NCI-H460 (cell line): ENCODE results near the gene KCNJ5. TPM values are rescaled to one million over a fixed set of nuclear protein-coding genes. Genes with fewer than 3 reads are reported as not detected.

Source experiments
- DNase-seq: peaks from one replicate; pipeline ENCODE4 v3.0.0-alpha.2; 2016; ENCODE audit warnings: low read depth; ENCODE audit errors: extremely low read depth
- total RNA-seq: library from RNA; depleted of rRNA; stranded (reverse); fragments of >200 nt; shearing (Covaris generic); gene quantifications from 2 replicates; pipeline ENCODE4 v1.2.3, GENCODE V29; 2014

Gene KCNJ5
- total RNA-seq, 1 experiment from 2014 or later: not detected

DNA sequence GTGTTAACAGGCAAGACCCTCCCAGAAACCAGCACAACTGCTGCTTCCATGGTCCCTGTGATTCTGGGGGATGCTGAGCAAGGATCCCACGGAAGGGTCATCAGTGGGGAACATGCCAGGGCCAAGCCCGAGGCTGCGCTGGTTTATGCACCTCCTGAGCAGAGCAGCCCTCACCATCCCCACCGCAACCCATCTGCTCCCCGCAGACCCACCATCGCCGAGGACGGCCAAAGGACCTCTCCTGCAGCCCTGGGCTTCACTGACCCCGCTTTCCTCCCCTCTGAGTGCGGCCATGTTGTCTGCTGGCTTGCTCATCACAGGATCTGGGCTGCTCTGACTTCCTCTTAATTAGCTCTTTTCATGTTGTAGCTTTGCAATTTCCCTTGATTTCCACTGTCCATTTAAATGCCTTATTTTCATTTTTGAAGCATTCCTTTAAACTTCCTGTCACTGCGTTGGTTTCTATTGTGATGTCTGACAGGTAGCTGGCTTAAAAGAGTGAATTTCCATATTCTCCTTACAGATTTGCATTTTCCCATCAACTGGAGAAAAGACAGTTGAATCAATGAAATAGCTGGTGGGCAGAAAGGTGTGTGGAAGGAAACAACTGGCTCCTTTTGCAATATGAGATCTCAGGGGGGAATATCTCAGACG lies 36.7 kb downstream of the KCNJ5 start:
- DNase-seq: no peak

DNA sequence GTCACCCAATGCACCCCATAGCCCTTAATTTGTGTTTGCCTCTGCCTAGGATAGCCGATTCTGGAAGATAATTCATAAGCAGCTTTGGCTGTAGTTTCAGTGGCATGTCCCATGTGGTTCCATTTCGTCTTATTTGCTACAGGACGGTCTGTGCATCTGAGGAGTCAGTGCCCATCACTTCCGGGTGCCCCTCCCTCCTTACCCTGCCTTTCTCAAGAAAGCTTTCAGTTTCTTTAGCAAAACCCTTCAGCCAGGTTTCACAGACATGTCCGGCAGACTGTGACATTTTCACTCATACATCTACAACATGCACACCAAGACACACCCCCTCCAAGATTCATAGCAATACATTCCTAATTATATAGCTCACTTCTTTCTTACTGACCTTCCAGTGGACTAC lies 37.2 kb downstream of the KCNJ5 start:
- no peak for DNase-seq

DNA sequence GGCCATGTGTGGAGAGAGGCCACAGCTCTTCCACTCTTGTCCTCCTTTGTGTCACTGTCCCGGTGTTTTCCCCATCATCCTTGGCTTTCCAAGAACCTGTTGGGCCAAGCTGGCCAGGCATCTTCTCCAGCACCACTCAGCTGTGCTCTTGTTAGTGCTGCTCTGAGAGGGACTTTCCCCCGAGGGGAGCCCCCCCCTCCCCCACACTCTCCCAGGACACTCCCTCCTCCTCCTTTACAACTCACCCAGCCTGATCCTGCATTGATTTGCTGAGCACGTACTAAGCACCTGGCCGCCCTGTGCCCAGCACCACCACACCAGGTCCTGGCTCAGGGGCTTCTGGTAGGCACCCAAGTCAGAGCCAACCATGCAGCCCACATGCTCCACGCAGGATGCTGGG lies 38.3 kb downstream of the KCNJ5 start:
- DNase-seq: no peak

DNA sequence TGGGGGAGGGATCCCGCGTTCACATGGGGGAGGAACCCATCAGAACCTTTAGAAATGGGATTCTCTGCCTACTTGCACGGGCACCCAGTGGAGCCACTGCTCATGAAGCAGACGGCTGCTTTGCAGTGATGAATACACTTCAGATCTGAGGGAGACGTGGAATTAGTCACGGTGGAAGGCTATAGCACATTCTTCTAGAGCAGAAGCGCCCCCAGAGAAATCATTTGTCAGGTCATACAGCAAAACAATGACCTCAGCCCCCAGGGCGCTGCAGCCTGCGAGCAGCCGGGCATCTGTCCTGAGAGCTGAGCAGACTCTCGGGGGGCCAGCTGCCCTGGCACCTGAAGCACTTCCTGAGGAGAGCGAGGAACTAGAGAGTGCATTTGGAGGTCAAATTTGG lies 38.8 kb downstream of the KCNJ5 start:
- no peak for DNase-seq

DNA sequence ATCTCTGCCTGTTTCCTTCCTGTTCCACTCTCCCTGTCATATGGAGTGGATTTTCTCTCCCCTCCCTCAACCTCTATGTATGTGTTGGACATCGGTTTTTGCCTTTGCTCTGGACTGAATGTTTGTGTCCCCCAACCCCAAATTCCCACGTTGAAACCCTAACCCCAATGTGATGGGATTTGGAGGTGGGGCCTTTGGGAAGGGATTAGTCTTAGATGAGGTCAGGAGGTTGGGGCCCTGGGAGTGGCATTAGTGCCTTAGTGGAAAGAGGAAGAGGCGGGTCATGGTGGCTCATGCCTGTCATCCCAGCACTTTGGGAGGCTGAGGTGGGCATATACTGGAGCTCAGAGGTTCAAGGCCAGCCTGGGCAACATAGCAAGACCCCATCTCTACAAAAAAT lies 39.9 kb downstream of the KCNJ5 start:
- DNase-seq: no peak

DNA sequence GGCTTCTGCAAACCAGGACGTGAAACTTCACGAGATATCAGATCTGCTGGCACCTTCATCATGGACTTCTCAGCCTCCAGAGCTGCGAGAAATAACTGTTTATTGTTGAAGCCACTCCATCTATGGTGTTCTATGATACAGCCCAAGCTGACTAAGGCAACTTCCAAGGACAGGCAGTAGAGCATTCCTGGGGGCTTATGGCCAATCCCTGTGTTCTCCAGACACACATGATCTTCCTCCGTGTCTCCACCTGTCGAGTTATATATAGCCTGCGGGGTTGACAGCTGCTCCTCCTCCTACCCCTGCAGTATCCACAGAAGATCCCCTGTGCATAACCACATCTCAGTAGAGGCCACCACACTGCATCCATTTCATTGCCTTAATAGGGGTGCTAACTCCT lies 40.5 kb downstream of the KCNJ5 start:
- no peak for DNase-seq

DNA sequence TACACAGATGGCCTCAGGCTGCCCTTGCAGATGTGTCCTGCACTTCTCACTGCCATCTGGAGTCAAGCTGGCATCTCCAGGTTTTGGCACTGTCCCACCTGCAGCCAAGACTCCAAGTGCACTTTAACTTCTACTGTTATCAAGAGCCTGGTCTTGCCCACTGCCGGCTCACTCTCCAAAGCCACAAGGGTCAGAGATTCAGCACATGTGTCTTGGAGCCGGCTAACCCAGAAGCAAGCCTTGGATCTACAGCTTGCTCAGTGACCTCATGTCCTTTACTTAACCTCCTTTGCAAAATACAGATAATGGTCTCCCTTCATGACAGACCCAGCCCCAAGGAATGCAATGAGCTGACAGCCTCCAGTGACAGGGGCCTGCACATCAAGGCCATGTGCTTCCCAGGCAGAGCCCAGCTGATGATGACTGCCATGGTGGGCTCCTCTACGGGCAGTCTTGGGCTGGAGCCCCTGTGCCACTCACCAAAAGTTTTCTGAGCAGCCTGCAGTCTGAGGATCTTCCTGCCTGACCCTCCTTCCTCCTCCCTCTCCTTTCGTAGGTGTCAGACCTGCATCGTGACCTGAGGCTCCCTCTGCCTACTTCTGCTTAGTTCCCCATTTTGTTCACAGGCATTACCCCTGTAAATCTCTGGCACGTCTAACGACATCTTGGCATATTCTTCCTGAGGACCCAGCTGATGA lies 42.5 kb downstream of the KCNJ5 start:
- no peak for DNase-seq

DNA sequence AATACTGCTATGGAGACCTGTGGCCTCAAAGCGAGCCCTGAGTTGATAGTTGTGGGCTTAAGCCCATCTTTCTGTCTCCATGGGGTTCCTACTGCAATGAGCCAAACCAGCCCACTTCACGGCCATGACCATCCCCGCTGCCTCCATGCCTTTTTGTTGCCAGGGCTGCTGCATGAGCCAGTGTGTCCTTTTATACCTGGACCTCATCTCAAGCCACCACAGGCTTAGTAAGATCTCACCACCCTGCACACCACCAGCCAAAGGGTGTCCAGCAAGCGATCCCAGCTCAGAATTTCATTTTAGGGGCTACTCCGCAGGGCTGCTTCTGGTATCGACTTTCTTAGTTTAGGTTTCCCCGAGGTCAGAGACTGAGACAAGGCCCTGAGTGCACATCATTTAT lies 43.2 kb downstream of the KCNJ5 start:
- DNase-seq: no peak

DNA sequence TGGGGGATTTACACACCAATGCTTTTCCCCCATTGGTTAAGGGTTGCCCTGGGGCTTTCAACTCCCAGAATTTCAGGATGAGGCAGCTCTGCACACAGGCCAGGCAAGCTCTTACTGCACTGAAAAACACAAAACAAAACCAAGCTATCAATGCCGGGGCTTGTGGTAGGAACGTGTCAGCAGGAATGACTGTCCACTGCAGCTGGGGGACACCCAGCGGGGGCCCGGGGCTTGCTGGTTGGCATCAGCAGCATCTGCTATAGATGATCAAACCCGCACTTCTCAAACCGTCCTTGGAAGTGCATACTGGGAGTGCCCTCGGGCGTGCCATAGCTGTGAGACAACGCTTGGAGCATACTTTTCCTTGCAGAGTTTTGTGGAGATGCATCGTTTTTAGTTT lies 43.8 kb downstream of the KCNJ5 start:
- DNase-seq: no peak

DNA sequence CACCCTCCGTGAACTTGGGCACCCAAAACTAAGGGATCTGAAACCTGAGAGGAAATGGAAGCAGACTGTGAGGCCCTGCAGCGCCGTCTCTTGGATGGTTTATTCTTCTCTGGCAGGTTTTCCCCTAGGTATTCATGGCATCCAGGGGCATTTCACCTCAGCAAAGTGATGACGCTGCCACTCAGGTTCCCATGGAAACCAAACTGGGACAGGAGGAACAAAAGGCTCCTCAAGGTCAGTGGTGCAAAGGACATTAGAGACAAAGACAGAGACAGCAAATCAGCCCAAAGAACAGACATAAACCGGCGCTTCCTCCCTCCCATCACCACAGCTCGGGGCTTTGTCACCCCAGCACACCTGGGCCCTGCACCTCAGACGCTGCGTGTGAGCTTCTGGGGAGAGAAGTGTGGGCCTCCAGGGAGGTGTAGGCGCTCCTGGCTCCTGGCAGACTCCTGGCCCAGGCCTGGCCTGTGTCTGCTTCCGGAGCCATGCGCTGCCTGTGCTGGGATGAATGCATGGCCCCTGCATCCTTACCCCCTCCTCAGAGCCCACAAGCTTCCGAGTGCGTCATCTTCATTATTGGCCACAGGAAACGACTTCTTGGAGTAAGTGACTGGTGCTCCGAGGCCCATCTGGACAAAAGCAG lies 45.6 kb downstream of the KCNJ5 start:
- DNase-seq: no peak

DNA sequence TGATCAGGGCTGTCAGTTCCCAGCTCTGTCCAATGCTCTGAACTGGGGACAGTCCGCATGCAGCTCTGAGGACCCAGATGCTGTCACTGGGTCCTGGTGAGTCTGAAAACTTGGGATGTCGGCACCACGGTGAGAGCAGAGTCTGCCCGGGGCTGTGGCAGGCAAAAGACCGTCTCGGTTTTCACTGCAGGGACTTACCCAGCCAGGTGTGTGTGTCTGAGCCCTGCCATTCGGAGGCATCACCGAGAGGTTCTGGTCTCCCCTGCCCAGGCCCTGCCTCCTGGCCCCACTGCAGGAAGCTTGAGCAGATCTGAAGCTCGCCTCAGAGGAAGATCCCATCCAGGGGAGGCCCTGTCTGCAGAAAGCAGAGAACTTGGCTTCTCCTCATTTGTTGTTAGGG lies 46.3 kb downstream of the KCNJ5 start:
- no peak for DNase-seq

DNA sequence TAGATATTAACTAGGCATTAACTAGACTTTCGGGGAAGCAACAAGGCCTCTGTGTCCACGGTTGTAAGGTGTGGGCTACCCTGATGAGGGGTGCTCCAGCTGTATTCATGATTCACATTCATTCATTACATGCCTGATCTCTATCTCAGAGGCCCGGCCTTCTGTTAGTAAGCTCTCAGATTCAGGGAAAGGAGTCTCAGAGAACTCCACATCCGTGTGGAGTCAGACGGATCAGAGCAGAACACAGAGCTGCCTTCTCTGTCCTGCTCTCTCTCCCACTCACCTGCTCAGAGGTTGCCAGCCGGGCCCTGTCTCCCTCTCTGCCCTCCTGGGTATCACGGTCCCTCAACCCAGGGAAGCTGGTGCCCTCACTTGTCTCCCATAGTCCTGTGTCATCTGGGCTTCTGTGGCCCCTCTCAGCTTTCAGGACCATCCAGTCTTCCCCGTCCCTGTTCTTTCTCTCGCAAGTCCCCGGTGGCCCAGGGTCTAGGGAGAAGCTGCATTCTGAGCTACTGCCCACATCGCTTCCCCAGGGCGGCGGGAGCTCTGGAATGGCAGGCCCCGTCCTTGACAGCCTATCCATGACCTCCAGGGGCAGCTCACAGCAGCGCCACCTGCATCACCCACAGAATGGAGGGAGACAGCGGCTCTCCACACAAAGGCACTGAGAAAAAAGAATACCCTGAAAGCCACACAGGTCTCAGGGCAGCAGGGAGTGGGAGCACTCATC lies 47.2 kb downstream of the KCNJ5 start:
- no peak for DNase-seq

DNA sequence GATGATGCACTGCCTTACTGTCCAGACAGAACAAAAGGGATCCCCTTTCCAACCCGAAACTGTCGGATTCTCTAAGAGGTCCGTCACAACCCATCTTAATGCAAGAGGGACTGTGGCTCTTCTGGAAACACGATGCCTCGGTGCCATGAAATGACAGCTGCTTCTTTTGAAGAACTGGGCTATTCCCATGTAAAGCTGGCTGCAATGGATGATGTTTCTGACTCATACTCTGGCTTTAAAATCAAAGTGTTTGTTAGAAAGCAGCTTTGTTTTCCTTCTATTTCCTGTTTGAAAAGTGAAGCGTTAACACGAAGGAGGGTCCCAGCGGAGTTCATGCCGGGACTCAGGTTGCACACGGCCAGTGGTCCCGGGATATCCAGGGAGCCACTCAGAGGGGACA lies 48.4 kb downstream of the KCNJ5 start:
- no peak for DNase-seq

DNA sequence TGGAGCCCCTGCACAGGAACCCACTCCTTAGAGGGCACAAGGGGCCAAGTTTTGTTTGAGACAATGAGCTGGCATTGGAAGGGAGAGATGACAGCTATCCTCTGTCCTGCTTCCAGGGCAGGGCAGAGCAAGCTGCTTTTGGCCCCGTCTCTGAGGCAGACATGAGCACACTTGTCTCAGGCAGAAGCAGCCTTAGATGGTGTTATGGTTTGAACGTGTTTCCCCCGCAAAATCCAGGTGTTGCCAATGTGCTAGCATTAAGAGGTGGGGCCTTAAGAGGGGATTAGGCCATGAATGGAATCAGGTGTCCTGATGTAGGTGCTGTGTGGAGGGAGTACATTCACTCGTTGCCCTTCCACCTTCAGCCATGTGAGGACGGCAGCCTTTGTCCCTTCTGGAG lies 49.0 kb downstream of the KCNJ5 start:
- no peak for DNase-seq

DNA sequence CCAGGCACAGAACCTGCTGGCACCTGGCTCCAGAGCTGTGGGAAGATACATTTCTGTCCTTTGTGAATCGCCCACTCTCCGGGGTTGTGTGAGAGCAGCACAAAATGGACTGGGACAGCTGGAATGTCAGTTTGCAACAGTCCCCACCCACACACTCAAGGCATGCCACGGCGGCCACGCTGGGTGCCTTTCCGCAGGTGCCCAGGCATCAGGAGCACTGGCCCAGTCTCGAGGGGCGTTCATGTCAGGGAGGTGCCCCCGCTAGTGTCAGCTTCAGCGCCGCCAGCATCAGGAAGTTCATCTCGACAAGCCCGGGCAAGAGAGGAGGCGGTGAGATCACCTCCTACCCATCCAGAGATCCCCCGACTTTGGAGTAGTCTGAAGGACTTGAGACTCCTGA lies 49.4 kb downstream of the KCNJ5 start:
- DNase-seq: no peak

DNA sequence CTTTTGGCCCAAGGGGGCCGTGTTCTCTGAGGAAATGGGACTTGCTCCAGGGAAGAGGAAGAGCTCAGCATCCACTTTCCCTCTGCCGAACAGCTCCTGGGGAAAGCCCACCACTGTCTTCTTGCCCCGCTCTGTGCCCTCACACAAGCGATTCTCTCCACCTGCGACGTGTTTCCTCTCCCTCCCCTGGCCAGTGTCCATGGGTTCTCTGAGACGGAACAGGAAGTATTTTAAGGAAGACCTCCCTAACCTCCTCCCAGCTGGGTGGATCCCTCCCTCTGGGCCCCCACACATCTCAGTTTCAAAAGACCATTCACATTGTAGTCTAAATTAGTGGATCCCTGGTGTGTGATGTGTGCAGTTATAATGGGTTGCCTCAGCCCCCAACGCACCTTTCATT lies 50.0 kb downstream of the KCNJ5 start:
- DNase-seq: no peak

DNA sequence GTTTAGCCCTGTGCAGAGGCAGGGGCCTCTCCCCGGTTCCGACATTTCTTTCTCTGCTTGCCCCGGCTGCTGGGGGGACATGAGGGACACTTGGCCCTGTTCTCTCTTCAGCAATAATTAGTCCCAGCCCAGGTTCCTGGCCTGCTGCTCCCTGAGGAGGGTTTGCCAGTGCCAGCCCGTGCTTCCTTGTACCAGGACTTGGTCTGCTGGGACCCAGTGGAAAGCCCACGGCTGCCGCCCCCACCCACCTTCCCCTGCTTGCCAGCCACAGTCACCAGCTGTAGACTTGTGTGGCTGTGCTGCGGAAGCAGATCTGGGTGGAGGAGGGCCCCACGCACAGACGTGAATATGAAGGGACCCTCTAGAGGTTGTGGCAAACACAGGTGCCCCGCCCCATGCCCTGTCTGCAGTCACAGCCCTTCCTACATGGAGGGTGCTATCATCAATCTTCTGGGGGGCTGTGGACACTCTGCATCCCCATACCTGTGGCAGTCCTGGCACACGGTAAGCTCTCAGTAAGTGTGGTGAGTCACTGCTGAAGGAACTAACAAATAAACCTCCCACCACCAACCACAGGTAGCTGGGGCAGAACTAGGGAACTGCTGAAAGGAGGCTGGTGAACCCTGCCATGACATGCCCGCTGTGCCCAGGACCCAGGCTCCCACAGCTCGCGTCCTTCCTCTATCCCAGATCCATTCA lies 50.6 kb downstream of the KCNJ5 start:
- DNase-seq: no peak

DNA sequence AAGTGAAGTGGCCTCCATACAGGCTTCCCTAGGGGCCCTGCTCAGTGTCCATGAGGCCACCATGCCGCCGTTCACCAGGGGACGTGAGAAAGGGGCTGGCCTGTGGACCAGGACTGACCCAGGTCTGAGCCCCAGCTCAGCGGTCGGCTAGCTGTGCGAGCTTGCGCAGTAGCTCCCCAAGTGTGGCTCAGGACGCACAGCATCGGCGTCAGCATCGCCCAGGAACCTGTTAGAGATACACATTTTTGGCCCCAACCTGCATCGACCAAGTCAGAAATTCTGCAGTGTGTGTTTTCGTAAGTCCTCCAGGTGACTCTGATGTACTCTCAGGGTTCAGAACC lies 51.1 kb downstream of the KCNJ5 start:
- no peak for DNase-seq

DNA sequence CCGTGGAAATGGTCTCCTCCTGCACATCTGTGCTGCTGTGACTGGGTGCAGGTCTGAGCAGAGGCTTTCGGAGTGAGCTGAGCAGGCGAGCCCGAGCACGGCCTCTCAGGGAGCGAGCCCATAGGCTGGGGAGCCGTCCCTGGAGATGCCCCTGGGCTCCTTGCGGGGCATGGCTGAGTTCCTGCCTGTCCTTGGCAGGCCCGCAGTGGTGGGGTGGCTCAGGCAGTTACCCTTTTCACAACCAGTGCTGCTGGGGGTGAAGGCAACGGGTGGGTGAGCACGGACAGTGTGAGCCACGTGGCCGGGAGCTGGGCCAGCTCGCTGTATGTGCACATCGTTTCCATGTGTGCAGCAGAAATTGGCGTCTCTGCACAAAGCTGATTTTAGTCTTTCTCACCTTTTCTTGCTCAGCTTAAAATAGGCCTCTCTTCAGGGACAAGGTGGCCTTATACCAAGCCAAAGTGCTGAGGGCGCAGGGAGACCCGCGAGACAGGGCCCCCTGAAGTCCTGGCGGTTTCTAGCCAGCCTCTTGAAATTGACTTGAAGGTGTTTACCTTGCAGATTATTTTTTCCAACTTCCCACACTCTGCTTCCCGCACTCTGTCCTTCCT lies 51.8 kb downstream of the KCNJ5 start, which contains the start of gene TP53AIP1:
Gene TP53AIP1, minus strand, starts transcription at position 55 of the 611 bp plus-strand sequence. CDS start 5,053 bp downstream, outside the sequence.
- no peak for DNase-seq

DNA sequence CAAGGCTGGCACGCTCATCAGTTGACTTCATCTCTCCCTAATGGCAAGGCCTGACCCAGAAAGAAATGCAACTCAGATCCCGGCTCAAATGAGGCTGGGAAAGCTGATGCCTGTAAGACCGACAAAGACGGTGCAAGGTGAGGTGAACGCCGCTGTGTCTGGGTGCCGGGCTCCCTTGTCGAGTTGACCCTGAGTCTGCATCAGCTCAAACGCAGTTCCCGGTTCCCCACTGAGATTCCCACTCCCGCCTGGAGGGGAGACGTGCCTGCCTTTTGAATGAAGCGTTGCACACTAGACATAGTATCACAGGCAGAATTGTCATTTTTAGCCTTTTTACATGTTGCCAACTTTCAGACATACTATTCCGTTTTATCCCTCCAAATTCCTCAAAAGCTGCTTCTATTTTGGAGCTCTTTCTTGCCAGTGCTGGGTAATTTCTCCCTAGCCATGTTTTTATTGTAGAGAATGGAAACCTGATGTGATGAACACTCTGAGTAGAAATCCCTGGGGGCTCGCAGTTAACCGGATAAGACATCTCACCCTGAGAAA lies 52.3 kb downstream of the KCNJ5 start:
- DNase-seq: no peak
